ENCODE data around the gene PDZRN3. TPM values are rescaled to one million over a fixed set of nuclear protein-coding genes. Genes with fewer than 3 reads are reported as not detected.
A peak's percentile ranks its signal among the peaks of the same experiment; 100 is the strongest.

The PDZRN3 gene
- total RNA-seq, 1 donor from 2014 or later, result 19.8 TPM

- H3K36me3 ChIP-seq (ENCODE audit: insufficient read depth, low read length), result no peaks in the 10 kb centered on the region
- H3K9me3 ChIP-seq (ENCODE audit: insufficient read depth, low read depth, low read length), result no peaks in the 10 kb centered on the region
- Mint-ChIP-seq H3K27ac (ENCODE audit: unreplicated experiment) (no peak overlapping the region), H3K4me3 (ENCODE audit: unreplicated experiment) (no peak overlapping the region), H3K27me3 (ENCODE audit: low read depth, unreplicated experiment) (no peaks in the 10 kb centered on the region), H3K9me3 (ENCODE audit: unreplicated experiment) (no peaks in the 10 kb centered on the region), H3K4me1 (ENCODE audit: low read depth, unreplicated experiment) (peaks cover 10% of the 10 kb centered on the region), H3K36me3 (ENCODE audit: low read depth, unreplicated experiment) (peaks cover 15% of the 10 kb centered on the region)
- FAIRE-seq (no peak), DNase-seq (ENCODE audit: low read depth) (no peak)
- no peaks in the 10 kb centered on the region for H3K27me3 ChIP-seq (ENCODE audit: insufficient read depth, low read length)
- H3K27ac ChIP-seq (ENCODE audit: low read depth, low read length), result no peak overlapping the region
- H3K4me3 ChIP-seq (ENCODE audit: insufficient read depth, low read depth, low read length), result no peak overlapping the region
- peaks cover 2% of the 10 kb centered on the region for H3K4me1 ChIP-seq (ENCODE audit: insufficient read depth, low read length)
- TF ChIP-seq EZH2 (IDR thresholded peaks at IDR 0.05; ENCODE audit: insufficient read depth, low read length), result no peak
- no peak for TF ChIP-seq CTCF (IDR thresholded peaks at IDR 0.05; ENCODE audit: insufficient read depth, low read depth, low read length)
- H3K79me2 ChIP-seq (ENCODE audit: insufficient read depth, low read length), result no peaks in the 10 kb centered on the region
- no peak overlapping the region for H3K4me2 ChIP-seq (ENCODE audit: low read length)
- H3K9ac ChIP-seq (ENCODE audit: low read length), result no peak overlapping the region
- no peaks in the 10 kb centered on the region for H4K20me1 ChIP-seq (ENCODE audit: insufficient read depth, low read length)
- no peak overlapping the region for H2AFZ ChIP-seq (ENCODE audit: low read depth, low read length)
Observed at GRCh38 chr3:73405000-73405399, 219.7 kb downstream of the PDZRN3 start.

GRCh38 chr3:73404435-73404834, 220.3 kb downstream of the PDZRN3 start:
- H3K79me2 ChIP-seq (ENCODE audit: insufficient read depth, low read length), result no peaks in the 10 kb centered on the region
- H3K9ac ChIP-seq (ENCODE audit: low read length), result no peak overlapping the region
- Mint-ChIP-seq H3K36me3 (ENCODE audit: low read depth, unreplicated experiment) (peaks cover 15% of the 10 kb centered on the region), H3K4me3 (ENCODE audit: unreplicated experiment) (no peak overlapping the region), H3K4me1 (ENCODE audit: low read depth, unreplicated experiment) (peaks cover 9% of the 10 kb centered on the region), H3K27me3 (ENCODE audit: low read depth, unreplicated experiment) (no peaks in the 10 kb centered on the region), H3K27ac (ENCODE audit: unreplicated experiment) (no peak overlapping the region), H3K9me3 (ENCODE audit: unreplicated experiment) (no peaks in the 10 kb centered on the region)
- no peaks in the 10 kb centered on the region for H4K20me1 ChIP-seq (ENCODE audit: insufficient read depth, low read length)
- no peaks in the 10 kb centered on the region for H3K9me3 ChIP-seq (ENCODE audit: insufficient read depth, low read depth, low read length)
- H3K27ac ChIP-seq (ENCODE audit: low read depth, low read length), result no peak overlapping the region
- H2AFZ ChIP-seq (ENCODE audit: low read depth, low read length), result no peak overlapping the region
- no peak overlapping the region for H3K4me2 ChIP-seq (ENCODE audit: low read length)
- H3K36me3 ChIP-seq (ENCODE audit: insufficient read depth, low read length), result no peaks in the 10 kb centered on the region
- peak; percentile 12 for DNase-seq (ENCODE audit: low read depth)
- H3K4me1 ChIP-seq (ENCODE audit: insufficient read depth, low read length), result peaks cover 2% of the 10 kb centered on the region
- H3K27me3 ChIP-seq (ENCODE audit: insufficient read depth, low read length), result no peaks in the 10 kb centered on the region
- no peak overlapping the region for H3K4me3 ChIP-seq (ENCODE audit: insufficient read depth, low read depth, low read length)
- FAIRE-seq, result no peak
- TF ChIP-seq CTCF (IDR thresholded peaks at IDR 0.05; ENCODE audit: insufficient read depth, low read depth, low read length) (no peak), EZH2 (IDR thresholded peaks at IDR 0.05; ENCODE audit: insufficient read depth, low read length) (no peak)

DNA sequence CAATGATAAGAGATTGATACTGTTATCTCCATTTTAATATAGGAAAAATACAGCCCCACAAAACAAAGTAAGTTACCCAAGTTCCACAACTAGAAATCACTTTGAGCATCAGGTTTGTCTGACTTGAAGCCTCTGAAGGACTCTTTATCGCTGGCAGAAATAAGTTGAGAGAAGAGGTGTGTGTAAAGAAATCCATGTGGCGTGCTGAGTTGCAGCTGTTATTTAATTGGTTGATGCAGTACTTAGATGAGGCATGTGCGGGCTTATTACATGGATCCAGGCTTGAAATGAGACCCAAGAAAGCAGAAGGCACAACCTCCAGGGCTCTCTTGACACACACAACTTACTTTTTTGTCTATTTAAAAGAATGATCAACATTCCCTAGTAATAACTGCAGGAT, 221.3 kb downstream of the PDZRN3 start:
- TF ChIP-seq EZH2 (IDR thresholded peaks at IDR 0.05; ENCODE audit: insufficient read depth, low read length), result no peak
- no peak for TF ChIP-seq CTCF (IDR thresholded peaks at IDR 0.05; ENCODE audit: insufficient read depth, low read depth, low read length)

More for the DNA sequence above, 221.3 kb downstream of the PDZRN3 start:
- no peak overlapping the region for H3K4me3 ChIP-seq (ENCODE audit: insufficient read depth, low read depth, low read length)
- H3K27ac ChIP-seq (ENCODE audit: low read depth, low read length), result no peak overlapping the region
- Mint-ChIP-seq H3K36me3 (ENCODE audit: low read depth, unreplicated experiment) (peaks cover 18% of the 10 kb centered on the region), H3K4me3 (ENCODE audit: unreplicated experiment) (no peak overlapping the region), H3K9me3 (ENCODE audit: unreplicated experiment) (no peaks in the 10 kb centered on the region), H3K4me1 (ENCODE audit: low read depth, unreplicated experiment) (peaks cover 4% of the 10 kb centered on the region), H3K27ac (ENCODE audit: unreplicated experiment) (no peak overlapping the region), H3K27me3 (ENCODE audit: low read depth, unreplicated experiment) (no peaks in the 10 kb centered on the region)
- no peaks in the 10 kb centered on the region for H3K27me3 ChIP-seq (ENCODE audit: insufficient read depth, low read length)
- H3K79me2 ChIP-seq (ENCODE audit: insufficient read depth, low read length), result no peaks in the 10 kb centered on the region
- DNase-seq (ENCODE audit: low read depth) (no peak), FAIRE-seq (no peak)
- no peak overlapping the region for H2AFZ ChIP-seq (ENCODE audit: low read depth, low read length)
- no peak overlapping the region for H3K4me2 ChIP-seq (ENCODE audit: low read length)
- no peaks in the 10 kb centered on the region for H3K36me3 ChIP-seq (ENCODE audit: insufficient read depth, low read length)
- H4K20me1 ChIP-seq (ENCODE audit: insufficient read depth, low read length), result no peaks in the 10 kb centered on the region
- H3K9ac ChIP-seq (ENCODE audit: low read length), result no peak overlapping the region
- no peaks in the 10 kb centered on the region for H3K4me1 ChIP-seq (ENCODE audit: insufficient read depth, low read length)
- no peaks in the 10 kb centered on the region for H3K9me3 ChIP-seq (ENCODE audit: insufficient read depth, low read depth, low read length)

Data from astrocyte (in vitro differentiated cells and primary cell).